HepG2 (cell line): ENCODE measurements around the gene MAN1A1. TPM values are rescaled to one million over a fixed set of nuclear protein-coding genes. Genes with fewer than 3 reads are reported as not detected.

Source experiments
- AGO2 ChIP-seq: fragments of 200-400 bp; formaldehyde crosslinking; optimal IDR thresholded peaks from 2 replicates; pipeline ENCODE3; 2017; ENCODE audit warnings: mild to moderate bottlenecking, low read depth, low read length, moderate library complexity
- ETV5 ChIP-seq: IDR thresholded peaks from 2 replicates; pipeline ENCODE4 v1.6.1; 2018; ENCODE audit warnings: missing biosample characterization, missing genetic modification reagents, inconsistent platforms, borderline replicate concordance
- KDM1A ChIP-seq: IDR thresholded peaks from 2 replicates; pipeline ENCODE4 v1.6.1; 2016; ENCODE audit warnings: missing compliant biosample characterization
- NR2F1 ChIP-seq, 2 experiments: fragments of 450-650 bp in 1 of 2; formaldehyde crosslinking in 1 of 2; IDR thresholded peaks; 2 replicates each; pipeline versions ENCODE4 v1.5.0 to v1.6.1; 2016 to 2020; ENCODE audit warnings: mild to moderate bottlenecking in 1 of 2, missing compliant biosample characterization in 1 of 2, missing genetic modification reagents in 1 of 2, moderate library complexity in 1 of 2
- SOX13 ChIP-seq, 3 experiments: fragments of 450-650 bp in 1 of 3; sonication (generic) in 1 of 3; formaldehyde crosslinking in 1 of 3; IDR thresholded peaks in 2 of 3; conservative IDR thresholded peaks in 1 of 3; 2 replicates each; pipeline versions ENCODE4 v1.5.0 to v1.6.1; 2016 to 2020; ENCODE audit warnings: antibody characterized with exemption in 1 of 3, mild to moderate bottlenecking in 1 of 3, missing compliant biosample characterization in 1 of 3, missing genetic modification reagents in 1 of 3, moderate library complexity in 1 of 3
- TCF12 ChIP-seq, 2 experiments: fragments of 450-650 bp in 1 of 2; sonication (generic) in 1 of 2; formaldehyde crosslinking in 1 of 2; IDR thresholded peaks; 2 replicates each; pipeline versions ENCODE4 v1.6.1 to v1.8.0; 2017 to 2022; ENCODE audit warnings: antibody characterized with exemption in 1 of 2, mild to moderate bottlenecking in 1 of 2, missing genetic modification reagents in 1 of 2, moderate library complexity in 1 of 2
- ZNF12 ChIP-seq: sonication (generic); formaldehyde crosslinking; IDR thresholded peaks from 2 replicates; pipeline ENCODE4 v1.5.0; 2020; ENCODE audit warnings: missing genetic modification reagents
- ZNF292 ChIP-seq: sonication (generic); formaldehyde crosslinking; IDR thresholded peaks from 2 replicates; pipeline ENCODE4 v1.8.1; 2022; ENCODE audit warnings: mild to moderate bottlenecking, low read depth, missing genetic modification reagents, borderline replicate concordance
- ZNF672 ChIP-seq: sonication (generic); formaldehyde crosslinking; IDR thresholded peaks from 2 replicates; pipeline ENCODE4 v1.8.1; 2022; ENCODE audit warnings: missing genetic modification reagents
- polyA plus RNA-seq, 8 experiments: library from polyadenylated mRNA; depleted of rRNA in 3 of 8; stranded (reverse) in 7 of 8; unstranded in 1 of 8; fragments of >200 nt; fragmentation: Illumina TruSeq in 4 of 8; extraction: Trizol in 4 of 8; gene quantifications; 2 replicates each; pipeline versions ENCODE4 v1.2.1 to v1.2.3, GENCODE V29; 2011 to 2016; ENCODE audit warnings: low read depth in 4 of 8, missing spikeins in 1 of 8, mixed read lengths in 1 of 8; ENCODE audit not compliant: insufficient read depth in 1 of 8
- total RNA-seq, 5 experiments: library from RNA; depleted of rRNA; stranded (reverse); fragments of >200 nt; fragmentation: Illumina TruSeq; extraction: Trizol; gene quantifications; 2 replicates each; pipeline ENCODE4 v1.2.3, GENCODE V29; 2016; ENCODE audit warnings: low read depth in 1 of 5
- TF ChIP-seq, protein P1 (sequence below): sonication (generic); formaldehyde crosslinking; IDR thresholded peaks from 2 replicates; pipeline ENCODE4 v1.5.0; 2020; ENCODE audit warnings: mild to moderate bottlenecking, missing genetic modification reagents
- TF ChIP-seq, protein P2 (sequence below): sonication (generic); formaldehyde crosslinking; IDR thresholded peaks from 2 replicates; pipeline ENCODE4 v1.4.0; 2020; ENCODE audit warnings: mild to moderate bottlenecking, missing genetic modification reagents
- TF ChIP-seq, protein P3 (sequence below): sonication (generic); formaldehyde crosslinking; IDR thresholded peaks from 2 replicates; pipeline ENCODE4 v1.8.0; 2022; ENCODE audit warnings: mild to moderate bottlenecking, missing genetic modification reagents, moderate library complexity
- TF ChIP-seq, protein P4 (sequence below), 2 experiments: sonication (generic) in 1 of 2; formaldehyde crosslinking in 1 of 2; IDR thresholded peaks; 2 replicates each; pipeline versions ENCODE4 v1.6.1 to v1.9.0; 2014 to 2022; ENCODE audit warnings: antibody characterized with exemption in 1 of 2, borderline replicate concordance in 1 of 2, inconsistent platforms in 1 of 2, low read depth in 1 of 2, missing genetic modification reagents in 1 of 2
- TF ChIP-seq, protein P5 (sequence below): sonication (generic); formaldehyde crosslinking; IDR thresholded peaks from 2 replicates; pipeline ENCODE4 v1.4.0; 2020; ENCODE audit warnings: mild to moderate bottlenecking, missing genetic modification reagents

MAN1A1 gene
- total and polyA plus RNA-seq, 2 of the 13 experiments (the other 11 are each of a cell fraction or from before 2014, with no cell fraction given) = 156 to 236 TPM

DNA sequence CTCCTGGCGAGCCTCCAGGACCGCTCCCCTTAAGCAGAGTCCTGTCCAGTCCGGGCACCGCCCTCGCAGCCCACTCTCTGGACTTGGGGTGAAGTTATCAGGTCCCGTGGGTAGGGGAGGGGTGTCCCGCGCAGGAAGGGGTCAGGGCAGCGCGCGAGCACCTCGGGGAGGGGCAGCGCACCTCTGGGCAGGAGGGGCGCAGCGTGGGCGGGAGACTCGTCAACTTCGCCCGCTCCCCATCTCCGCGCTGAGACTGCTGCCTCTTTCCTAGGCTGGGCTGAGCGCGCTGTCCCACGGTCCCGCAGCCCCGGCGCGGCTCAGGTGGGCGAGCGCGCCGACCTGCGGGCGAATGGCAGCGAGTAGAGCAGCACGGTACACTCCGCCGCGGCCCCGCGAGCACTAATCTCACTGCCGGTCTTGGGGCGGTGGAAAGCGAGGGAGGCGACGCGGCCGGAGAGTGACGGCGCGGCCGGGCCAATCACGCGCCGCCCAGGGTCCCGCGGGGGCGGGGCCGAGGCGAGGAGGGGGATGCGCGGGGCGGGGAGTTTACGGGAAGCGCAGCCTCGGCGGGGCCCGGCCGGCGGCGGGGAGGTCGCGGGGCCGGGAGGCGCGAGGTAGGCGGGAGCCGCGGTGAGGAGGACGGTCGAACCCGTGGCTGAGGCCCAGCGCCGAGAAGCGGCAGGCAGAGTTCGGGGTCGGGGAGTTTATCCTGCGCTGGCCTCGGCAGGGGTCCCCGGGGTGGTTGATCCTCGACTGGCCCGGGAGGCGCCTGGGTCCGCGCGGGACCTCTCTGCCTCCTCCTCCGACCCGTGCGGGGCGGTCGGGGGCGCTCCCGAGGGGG is at the start of gene MAN1A1 (continued):
- TF ChIP-seq ZNF672 (CRISPR knock-in tag) = peak; percentile 98
- no peak for TF ChIP-seq TCF12 (IDR thresholded peaks at IDR 0.05)
- TF ChIP-seq TCF12 (CRISPR knock-in tag; IDR thresholded peaks at IDR 0.05) = no peak; the same call in 1 of the 2 replicates
- peak in 1 of 2 experiments; percentile 6; a peak in 1 of 4 replicates for TF ChIP-seq NR2F1 (CRISPR knock-in tag; IDR thresholded peaks at IDR 0.05)
- peak; percentile 30; the same call in 1 of the 2 replicates for TF ChIP-seq SOX13 (IDR thresholded peaks at IDR 0.05)
- peak in 1 of 2 experiments; percentile 68; a peak in 1 of 4 replicates for TF ChIP-seq SOX13 (CRISPR knock-in tag; conservative IDR thresholded peaks at IDR 0.05 in 1 of 2, IDR thresholded peaks at IDR 0.05 in 1 of 2)
- TF ChIP-seq, protein P1, sequence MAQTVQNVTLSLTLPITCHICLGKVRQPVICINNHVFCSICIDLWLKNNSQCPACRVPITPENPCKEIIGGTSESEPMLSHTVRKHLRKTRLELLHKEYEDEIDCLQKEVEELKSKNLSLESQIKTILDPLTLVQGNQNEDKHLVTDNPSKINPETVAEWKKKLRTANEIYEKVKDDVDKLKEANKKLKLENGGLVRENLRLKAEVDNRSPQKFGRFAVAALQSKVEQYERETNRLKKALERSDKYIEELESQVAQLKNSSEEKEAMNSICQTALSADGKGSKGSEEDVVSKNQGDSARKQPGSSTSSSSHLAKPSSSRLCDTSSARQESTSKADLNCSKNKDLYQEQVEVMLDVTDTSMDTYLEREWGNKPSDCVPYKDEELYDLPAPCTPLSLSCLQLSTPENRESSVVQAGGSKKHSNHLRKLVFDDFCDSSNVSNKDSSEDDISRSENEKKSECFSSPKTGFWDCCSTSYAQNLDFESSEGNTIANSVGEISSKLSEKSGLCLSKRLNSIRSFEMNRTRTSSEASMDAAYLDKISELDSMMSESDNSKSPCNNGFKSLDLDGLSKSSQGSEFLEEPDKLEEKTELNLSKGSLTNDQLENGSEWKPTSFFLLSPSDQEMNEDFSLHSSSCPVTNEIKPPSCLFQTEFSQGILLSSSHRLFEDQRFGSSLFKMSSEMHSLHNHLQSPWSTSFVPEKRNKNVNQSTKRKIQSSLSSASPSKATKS (CRISPR knock-in tag) = no peak; the same call in 1 of the 2 replicates
- TF ChIP-seq ETV5 (CRISPR knock-in tag) = peak; percentile 75
- TF ChIP-seq AGO2 = peak; percentile 95
- TF ChIP-seq ZNF12 = no peak; the same call in 1 of the 2 replicates
- TF ChIP-seq, protein P2, sequence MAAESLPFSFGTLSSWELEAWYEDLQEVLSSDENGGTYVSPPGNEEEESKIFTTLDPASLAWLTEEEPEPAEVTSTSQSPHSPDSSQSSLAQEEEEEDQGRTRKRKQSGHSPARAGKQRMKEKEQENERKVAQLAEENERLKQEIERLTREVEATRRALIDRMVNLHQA (CRISPR knock-in tag) = no peak
- TF ChIP-seq, protein P3, sequence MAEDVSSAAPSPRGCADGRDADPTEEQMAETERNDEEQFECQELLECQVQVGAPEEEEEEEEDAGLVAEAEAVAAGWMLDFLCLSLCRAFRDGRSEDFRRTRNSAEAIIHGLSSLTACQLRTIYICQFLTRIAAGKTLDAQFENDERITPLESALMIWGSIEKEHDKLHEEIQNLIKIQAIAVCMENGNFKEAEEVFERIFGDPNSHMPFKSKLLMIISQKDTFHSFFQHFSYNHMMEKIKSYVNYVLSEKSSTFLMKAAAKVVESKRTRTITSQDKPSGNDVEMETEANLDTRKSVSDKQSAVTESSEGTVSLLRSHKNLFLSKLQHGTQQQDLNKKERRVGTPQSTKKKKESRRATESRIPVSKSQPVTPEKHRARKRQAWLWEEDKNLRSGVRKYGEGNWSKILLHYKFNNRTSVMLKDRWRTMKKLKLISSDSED (CRISPR knock-in tag) = no peak
- 0 out of 2 replicates have a peak, but pooled peaks have one; percentile 5 for TF ChIP-seq ZNF292 (CRISPR knock-in tag)
- no peak for TF ChIP-seq KDM1A
- TF ChIP-seq, protein P4, sequence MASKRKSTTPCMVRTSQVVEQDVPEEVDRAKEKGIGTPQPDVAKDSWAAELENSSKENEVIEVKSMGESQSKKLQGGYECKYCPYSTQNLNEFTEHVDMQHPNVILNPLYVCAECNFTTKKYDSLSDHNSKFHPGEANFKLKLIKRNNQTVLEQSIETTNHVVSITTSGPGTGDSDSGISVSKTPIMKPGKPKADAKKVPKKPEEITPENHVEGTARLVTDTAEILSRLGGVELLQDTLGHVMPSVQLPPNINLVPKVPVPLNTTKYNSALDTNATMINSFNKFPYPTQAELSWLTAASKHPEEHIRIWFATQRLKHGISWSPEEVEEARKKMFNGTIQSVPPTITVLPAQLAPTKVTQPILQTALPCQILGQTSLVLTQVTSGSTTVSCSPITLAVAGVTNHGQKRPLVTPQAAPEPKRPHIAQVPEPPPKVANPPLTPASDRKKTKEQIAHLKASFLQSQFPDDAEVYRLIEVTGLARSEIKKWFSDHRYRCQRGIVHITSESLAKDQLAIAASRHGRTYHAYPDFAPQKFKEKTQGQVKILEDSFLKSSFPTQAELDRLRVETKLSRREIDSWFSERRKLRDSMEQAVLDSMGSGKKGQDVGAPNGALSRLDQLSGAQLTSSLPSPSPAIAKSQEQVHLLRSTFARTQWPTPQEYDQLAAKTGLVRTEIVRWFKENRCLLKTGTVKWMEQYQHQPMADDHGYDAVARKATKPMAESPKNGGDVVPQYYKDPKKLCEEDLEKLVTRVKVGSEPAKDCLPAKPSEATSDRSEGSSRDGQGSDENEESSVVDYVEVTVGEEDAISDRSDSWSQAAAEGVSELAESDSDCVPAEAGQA (IDR thresholded peaks at IDR 0.05; ENCODE audit: low read depth) = no peak
- TF ChIP-seq, protein P4 (CRISPR knock-in tag; IDR thresholded peaks at IDR 0.05; ENCODE audit: borderline replicate concordance) = 0 out of 2 replicates have a peak, but pooled peaks have one; percentile 30
- TF ChIP-seq, protein P5, sequence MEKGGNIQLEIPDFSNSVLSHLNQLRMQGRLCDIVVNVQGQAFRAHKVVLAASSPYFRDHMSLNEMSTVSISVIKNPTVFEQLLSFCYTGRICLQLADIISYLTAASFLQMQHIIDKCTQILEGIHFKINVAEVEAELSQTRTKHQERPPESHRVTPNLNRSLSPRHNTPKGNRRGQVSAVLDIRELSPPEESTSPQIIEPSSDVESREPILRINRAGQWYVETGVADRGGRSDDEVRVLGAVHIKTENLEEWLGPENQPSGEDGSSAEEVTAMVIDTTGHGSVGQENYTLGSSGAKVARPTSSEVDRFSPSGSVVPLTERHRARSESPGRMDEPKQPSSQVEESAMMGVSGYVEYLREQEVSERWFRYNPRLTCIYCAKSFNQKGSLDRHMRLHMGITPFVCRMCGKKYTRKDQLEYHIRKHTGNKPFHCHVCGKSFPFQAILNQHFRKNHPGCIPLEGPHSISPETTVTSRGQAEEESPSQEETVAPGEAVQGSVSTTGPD (CRISPR knock-in tag) = no peak
